D721Med (cell line): ENCODE data around the gene CHN2.

Experiments used
- DNase-seq: peaks from one replicate; pipeline ENCODE4 v3.0.0; 2011; ENCODE audit warnings: low spot score; ENCODE audit not compliant: insufficient read length
- FAIRE-seq: peaks from 2 replicates; lab custom pipeline; 2011; peaks lifted over from hg19 to GRCh38; lab: Jason Lieb, UNC
- TF ChIP-seq, protein P1 (sequence below): IDR thresholded peaks from 2 replicates; pipeline ENCODE4 v1.5.1; 2012; ENCODE audit warnings: mild to moderate bottlenecking, control low read depth; ENCODE audit not compliant: insufficient read depth; ENCODE audit errors: missing control alignments

Gene CHN2

DNA sequence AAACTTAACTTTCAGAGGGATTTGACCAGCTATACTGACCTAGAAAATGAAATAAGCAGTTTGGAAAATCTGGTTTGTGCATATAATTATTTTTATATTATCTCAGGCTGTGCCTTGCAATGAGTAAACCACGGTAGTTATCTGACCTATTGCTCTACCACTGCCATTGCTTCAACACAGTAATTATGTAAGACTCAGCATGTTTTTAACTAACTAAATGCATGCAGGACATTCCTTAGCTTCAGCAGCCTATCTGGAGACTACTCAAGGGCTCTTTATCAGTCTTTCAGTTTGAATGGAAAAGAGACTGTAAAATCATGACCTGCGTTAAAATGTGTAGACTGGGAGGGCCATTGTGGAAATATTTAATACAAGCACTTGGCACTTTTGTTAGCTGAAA is 22.5 kb downstream of the CHN2 start:
- TF ChIP-seq, protein P1, sequence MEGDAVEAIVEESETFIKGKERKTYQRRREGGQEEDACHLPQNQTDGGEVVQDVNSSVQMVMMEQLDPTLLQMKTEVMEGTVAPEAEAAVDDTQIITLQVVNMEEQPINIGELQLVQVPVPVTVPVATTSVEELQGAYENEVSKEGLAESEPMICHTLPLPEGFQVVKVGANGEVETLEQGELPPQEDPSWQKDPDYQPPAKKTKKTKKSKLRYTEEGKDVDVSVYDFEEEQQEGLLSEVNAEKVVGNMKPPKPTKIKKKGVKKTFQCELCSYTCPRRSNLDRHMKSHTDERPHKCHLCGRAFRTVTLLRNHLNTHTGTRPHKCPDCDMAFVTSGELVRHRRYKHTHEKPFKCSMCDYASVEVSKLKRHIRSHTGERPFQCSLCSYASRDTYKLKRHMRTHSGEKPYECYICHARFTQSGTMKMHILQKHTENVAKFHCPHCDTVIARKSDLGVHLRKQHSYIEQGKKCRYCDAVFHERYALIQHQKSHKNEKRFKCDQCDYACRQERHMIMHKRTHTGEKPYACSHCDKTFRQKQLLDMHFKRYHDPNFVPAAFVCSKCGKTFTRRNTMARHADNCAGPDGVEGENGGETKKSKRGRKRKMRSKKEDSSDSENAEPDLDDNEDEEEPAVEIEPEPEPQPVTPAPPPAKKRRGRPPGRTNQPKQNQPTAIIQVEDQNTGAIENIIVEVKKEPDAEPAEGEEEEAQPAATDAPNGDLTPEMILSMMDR, result no peak
- no peak for FAIRE-seq
- DNase-seq, result no peak

- DNase-seq (no peak), FAIRE-seq (no peak)
- TF ChIP-seq, protein P1, result no peak
Measured at GRCh38 chr7:29224726-29225125, 30.2 kb downstream of the CHN2 start.

DNA sequence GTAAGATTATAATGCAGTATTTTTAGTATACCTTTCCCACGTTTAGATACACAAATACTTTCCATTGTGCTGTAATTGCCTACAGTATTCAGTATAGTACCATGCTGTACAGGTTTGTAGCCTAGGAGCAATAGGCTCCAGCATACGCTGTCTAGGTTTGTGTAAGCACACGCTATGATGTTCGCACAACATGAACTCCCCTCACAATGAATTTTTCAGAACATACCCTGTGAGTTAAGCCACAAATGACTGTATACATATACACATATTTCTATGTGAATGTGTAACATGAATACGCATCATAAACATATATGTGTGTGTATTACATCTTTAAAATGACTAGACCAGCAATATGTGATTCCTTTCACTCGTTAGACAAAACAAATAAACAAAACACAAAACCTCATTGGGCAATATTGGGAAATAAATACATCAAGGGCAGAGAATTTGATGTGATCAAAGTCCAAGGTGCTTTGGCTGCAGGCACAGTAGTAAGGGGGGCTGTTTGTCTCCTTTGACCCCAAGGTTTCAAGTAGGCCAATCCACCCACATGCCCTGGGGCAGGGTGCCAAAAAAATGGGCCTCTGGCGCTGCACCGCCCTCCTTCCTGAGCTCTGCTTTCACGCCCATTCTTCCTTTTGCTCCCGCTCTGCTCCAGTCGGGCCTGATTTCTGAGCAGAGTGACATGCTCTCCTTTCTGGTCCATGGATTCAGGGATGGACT is 33.9 kb downstream of the CHN2 start:
- FAIRE-seq, result no peak
- DNase-seq, result no peak
- TF ChIP-seq, protein P1, result no peak

DNA sequence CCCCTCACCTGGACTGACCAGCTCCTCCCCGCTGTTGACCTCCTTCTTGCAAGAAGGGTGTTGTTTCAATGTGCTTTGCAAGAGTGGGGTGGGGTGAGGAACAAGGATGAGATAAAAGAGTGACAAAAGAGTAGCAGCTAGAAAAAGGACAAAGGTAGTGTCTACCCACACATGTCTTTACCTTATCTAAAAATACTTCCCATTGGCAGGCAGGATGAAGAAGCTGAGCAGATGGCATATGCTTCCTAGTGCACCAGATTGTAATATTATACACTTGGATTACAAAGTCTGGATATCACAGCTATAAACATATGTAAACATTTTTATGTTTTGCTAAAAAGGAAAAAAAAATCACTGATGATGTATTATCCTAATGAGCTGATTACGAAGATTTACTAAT is 34.5 kb downstream of the CHN2 start:
- DNase-seq, result no peak
- no peak for FAIRE-seq
- TF ChIP-seq, protein P1, result no peak

GRCh38 chr7:29229946-29230345 is 35.4 kb downstream of the CHN2 start:
- DNase-seq, result no peak
- TF ChIP-seq, protein P1, result no peak
- no peak for FAIRE-seq

GRCh38 chr7:29230871-29231345 is 36.3 kb downstream of the CHN2 start:
- DNase-seq (no peak), FAIRE-seq (no peak)
- TF ChIP-seq, protein P1, result no peak

GRCh38 chr7:29231671-29232232 is 37.2 kb downstream of the CHN2 start:
- TF ChIP-seq, protein P1, result no peak
- FAIRE-seq (no peak), DNase-seq (no peak)
